ENCODE data around the gene C11orf42.
A peak's percentile ranks its signal among the peaks of the same experiment; 100 is the strongest.
"Not testable (repeated sequence)": the region's sequence is repeated elsewhere in the genome, so short reads cannot be mapped to it uniquely, and the experiment has no call there.

C11orf42 gene

DNA sequence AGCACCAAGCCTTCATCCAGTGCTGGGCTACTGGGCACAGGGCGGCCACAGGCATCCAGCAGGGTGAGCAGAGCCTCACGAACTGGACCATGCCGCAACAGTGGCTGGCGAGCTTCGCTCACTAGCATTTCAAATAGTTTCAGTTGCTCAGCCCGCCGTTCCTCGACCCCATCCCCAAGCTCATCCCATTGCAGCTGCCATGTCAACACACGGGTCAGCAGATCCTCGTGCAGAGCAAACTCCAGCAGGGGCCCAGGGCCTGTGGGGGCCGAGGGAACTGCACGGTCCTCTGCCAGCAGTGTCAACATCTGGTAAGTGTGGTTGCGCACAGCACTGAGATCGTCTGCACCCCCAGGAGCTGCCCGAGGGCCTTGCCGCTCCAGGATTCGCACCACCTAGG, 18.5 kb downstream of the C11orf42 start:
- DNase-seq (ENCODE audit: low read depth), result no peak

DNA sequence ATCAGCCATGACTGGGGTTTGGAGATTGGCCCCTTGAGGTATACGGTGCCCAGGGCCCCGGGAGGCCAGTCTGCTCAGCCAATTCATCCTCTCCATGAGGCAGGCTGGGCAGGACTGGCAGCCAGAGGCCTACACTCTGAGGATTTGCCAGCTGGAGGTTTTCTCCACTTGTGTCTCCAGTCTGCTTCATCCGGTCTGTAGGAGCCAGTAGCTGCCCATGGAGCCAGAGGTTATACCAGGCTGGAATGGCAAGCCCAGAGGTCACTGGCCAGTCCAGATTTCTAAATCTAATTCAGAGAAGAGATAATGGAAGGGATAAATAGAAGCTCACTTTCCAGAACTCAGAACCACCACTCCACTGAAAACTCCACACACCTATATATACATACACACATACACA, 19.1 kb downstream of the C11orf42 start:
- DNase-seq (ENCODE audit: low read depth), result no peak

DNA sequence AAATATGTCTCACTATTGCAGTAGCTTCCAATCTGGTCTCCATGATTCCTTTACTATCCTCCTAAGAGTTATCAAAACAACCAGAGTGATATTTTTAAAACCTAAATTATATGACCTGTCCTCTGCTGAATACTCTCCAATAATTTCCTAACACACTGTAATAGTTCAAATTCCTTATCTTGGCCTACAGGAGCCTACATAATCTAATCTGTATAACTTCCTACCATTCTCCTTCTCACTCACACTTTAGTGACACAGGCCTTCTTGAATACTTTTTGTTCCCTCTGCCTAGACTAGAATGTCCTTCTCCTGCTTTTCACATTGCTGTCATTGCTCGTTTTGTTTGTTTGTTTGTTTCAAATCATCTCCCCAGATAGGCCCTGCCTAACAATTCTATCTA, 19.7 kb downstream of the C11orf42 start:
- DNase-seq (ENCODE audit: low read depth), result no peak

DNA sequence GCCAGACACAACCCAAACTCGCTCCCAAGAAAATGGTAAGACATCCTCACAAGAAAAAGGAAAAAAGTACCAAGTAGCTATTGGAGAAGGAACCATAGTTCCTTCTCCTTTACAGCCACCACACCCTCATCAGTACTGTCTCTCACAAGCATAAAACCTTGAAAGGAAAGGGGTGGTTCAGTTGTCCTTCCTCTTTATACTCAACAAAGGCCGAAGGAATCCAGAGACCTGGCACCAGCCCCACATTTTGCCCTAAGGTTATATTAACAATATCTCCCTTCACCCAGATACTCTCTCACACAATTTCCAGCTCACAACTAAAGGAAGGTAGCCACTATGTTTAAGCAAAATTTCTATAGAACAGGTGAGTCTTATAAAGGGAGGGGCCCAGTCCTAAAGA, 20.5 kb downstream of the C11orf42 start:
- no peak for DNase-seq (ENCODE audit: low read depth)

DNA sequence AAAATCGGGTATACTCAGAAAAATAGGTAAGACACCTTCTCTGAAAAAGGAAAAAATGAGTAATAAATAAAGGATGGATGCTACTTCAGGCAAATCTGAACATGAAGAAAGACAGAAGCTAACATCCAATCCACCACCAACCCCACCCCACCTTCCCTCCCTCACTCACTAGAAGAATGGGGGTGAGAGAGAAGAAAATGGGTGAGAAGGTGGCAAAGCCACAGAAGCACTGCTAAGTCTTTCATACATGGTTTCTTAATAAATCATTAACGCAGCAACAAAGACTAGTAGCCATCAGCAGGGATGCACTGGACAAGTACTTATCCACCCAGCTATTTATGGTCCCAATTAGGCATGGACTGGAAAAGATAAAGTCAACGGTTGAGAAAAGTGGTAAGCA, 23.2 kb downstream of the C11orf42 start:
- no peak for DNase-seq (ENCODE audit: low read depth)

DNA sequence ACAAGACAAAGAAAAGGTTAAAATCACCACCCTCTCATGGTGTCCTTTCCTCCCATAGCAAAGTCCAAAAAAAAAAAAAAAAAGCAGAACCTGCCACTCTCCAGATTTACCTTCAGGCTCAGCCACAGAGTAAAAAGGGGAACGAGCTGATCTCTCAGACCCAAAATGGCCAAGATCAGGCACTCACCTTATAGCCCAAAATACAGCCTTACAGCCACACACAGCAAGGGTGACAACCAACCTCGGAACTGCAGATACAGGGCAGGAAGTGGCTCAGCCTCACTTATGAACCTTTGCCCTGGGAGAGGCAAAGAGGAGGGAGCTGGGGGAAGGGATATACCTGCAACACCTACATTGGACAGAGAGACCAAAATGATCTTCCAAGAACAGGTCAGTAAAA, 24.6 kb downstream of the C11orf42 start:
- DNase-seq (ENCODE audit: low read depth), result no peak

DNA sequence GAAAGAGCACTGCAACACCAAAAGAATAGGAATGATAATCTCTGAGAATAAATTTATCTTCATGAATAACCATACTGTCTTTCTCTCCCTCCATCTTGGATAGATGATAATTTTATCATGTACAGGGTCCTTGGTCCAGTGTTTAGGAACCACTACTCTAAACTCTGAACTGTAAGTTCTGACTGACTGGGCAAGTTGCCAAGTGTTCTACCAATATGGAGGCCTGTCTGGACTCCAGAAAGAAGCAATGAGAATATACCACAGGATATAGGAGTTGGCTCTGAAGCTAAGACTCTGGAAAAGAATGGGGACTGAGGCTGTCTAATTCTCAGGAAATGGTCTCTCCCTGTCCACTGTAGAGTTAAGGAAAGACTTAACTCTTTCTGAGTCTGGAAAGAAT, 27.5 kb downstream of the C11orf42 start:
- DNase-seq (ENCODE audit: low read depth), result no peak

DNA sequence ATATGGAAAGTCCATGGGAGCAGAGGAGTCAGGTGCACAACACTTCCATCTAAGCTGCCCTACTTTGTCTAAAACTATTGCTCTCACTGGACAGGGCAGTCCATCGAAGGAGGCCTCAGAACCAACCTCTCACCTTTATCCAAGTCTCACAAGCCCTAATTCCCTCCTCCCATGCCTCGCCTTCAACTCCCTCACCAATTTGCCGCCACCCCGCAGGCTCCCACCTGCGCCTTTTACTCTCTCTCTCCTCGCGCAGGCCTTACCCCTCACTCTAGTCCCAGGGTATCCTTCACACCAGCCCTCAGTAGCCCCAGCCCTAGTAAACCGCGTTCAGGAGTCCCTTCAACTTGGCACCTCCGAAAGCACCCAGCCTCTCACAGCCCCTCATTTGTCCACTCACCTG, 28.6 kb downstream of the C11orf42 start:
- no peak for DNase-seq (ENCODE audit: low read depth)

DNA sequence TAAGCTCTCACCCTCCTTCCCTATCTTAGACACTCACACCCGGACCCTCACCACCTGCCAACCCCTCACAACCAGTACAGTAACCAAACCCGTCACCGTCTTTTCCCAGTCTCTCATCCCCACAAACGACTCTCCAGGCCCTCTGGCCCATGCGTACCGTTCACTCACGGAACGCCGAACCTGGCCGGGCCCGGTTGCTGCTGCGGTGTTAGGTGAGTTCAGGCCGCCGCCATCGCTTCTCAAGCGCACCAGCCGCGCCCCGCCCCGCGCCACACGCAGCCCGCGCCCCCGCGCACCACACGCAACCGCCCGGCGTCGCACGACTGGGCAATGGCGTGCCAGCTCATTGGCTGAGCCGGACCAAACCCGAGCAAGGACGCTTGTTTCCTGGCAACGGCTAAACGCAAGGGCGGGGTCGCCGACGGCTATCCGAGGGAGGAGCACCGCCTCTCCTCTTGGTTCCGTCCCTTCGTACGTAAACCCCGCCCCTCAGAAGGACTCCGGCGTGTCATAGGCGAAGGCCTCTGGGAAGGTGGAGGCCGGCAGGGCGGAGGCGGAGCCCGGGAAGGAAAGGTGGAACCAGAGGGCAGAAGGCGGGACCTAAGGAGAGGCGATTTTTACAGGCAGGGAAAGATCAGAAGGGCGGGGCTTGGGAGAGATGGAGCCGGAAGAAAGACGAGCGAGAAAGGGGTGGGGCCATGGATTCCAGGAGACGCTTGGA, 29.2 kb downstream of the C11orf42 start, which contains the start of gene FHIP1B:
Gene FHIP1B (minus strand): TSS at position 250 of the 721 bp plus-strand sequence. CDS start 10,120 bp downstream, outside the sequence.
- peak; percentile 99 for DNase-seq (ENCODE audit: low read depth)

DNA sequence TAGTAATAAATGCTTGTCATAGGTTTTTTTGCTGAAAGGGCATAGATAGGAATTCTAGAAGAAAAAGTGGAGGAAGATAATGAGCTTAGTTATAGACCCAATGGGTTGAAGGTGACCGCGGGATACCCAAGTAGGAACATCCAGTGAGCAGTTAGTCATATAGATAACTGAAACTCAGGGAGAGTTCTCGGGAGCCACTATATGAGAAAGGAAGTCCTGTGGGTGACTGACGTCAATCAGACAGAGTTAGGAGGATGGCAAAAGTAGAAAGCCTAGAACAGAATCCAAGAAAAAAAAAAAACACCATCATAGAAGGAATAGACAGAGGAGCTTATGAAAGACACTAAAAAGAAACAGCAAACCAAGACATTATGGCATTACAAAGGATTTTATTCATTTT, 31.9 kb downstream of the C11orf42 start:
- no peak for DNase-seq (ENCODE audit: low read depth)

DNA sequence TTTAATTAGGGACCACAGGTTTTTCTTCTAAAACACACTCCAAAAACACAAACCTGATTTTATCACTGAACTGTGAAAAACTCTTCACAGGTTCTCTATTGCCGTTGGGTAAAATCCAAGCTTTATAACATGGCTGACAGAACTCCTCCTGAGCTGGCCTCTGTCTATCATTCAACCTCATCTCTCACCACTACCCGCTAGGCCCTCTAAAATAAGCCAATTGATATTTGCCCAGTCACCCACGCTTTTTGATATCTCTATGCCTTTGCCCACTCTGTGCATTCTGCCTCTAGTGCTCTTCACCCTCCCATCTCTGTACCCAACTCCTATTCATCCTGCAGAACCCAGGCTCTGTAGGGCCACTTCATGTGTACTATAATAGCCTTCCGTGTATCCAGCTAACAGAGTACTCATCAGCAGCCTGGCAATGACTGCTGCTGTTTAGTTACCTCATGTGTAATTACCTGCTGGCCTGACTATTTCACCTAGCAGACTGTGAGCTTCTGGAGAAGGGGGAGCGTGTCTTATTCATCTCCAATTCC, 32.5 kb downstream of the C11orf42 start:
- DNase-seq (ENCODE audit: low read depth), result no peak

DNA sequence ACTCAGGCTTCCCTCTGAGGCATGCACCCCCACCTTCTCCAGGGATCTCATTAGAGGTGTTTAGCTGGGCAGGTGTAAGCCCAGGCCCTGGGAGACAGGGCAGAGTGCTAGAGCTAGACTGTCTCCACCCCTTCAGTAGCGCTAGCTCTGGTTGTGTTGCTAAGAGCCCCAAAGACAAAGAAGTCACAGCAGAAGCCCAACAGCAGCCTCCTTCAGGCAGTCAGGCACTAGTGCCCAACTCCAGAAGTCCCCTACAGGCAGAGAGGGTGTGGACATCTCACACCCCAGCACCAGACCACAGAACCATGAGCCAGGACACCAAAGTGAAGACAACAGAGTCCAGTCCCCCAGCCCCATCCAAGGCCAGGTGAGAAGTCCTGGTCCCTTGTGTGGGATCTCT, 33.5 kb downstream of the C11orf42 start, which contains the start of gene CNGA4:
Gene CNGA4 (plus strand): TSS at position 188 of the 400 bp plus-strand sequence. CDS start 118 bp downstream, at position 306.
- no peak for DNase-seq (ENCODE audit: low read depth)

DNA sequence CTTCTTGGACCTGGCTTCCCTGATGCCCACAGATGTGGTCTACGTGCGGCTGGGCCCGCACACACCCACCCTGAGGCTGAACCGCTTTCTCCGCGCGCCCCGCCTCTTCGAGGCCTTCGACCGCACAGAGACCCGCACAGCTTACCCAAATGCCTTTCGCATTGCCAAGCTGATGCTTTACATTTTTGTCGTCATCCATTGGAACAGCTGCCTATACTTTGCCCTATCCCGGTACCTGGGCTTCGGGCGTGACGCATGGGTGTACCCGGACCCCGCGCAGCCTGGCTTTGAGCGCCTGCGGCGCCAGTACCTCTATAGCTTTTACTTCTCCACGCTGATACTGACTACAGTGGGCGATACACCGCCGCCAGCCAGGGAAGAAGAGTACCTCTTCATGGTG, 34.8 kb downstream of the C11orf42 start:
- no peak for DNase-seq (ENCODE audit: low read depth)

DNA sequence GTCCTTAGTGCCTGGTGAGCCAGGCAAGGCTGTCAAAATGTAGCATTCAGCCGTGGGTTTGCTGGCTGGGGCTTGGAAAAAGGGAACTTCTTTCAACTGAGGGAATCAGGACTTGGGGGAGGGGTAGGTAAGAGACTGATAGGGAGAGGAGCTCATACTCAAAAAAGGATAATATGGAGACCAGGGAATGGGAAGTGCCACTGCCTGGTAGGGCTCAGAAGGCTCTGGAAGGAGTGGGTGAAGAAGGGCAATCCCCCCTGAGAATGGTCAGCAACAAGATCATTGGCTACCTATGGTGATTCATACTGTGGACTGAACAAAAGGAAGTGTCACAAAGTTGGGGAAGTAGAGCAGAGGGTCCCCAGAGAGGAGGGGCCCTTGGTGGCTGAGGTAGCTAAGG, 35.4 kb downstream of the C11orf42 start:
- no peak for DNase-seq (ENCODE audit: low read depth)

DNA sequence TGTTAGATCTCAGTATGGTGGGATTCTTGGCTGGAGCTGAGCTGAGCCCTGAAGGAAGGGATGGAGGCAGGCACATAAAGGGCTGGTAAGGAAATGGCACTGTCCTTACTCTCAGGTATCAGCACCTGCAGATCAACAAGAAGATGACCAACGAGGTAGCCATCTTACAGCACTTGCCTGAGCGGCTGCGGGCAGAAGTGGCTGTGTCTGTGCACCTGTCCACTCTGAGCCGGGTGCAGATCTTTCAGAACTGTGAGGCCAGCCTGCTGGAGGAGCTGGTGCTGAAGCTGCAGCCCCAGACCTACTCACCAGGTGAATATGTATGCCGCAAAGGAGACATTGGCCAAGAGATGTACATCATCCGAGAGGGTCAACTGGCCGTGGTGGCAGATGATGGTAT, 36.0 kb downstream of the C11orf42 start:
- DNase-seq (ENCODE audit: low read depth), result no peak

DNA sequence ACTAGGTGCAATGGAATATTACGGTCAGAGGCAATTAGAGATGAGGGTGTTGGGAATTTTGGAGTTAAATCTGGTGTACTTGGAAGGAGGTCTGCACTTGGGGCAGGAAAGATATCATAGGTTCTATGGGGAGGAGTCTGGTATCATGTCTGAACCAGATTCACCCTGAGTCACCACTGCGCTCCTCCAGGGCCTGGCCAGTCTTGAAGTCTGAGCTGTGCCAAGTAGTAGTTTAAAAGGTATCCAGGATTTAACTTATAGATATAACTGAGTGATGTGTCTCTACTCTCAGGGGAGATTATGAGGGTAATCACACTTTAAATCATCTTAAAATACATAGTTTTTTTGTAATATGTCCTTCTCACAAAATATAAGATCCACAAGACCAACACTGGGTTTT, 40.2 kb downstream of the C11orf42 start:
- no peak for DNase-seq (ENCODE audit: low read depth)

DNA sequence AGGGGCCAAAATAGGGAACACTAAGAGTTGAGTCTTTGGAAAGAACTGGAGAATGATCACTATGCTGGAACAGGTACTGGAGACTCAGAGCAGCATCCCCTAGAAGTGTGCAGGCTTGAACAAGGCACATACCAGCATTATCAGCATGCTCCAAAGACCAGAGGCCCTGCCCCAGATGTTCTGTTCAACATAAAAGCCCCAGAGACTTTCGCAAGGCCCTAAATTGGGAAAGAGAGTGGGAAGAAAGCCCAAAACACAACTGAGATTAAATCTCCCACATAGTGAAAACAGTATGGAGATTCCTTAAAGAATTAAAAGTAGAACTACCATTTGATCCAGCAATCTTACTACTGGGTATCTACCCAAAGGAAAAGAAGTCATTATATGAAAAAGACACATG, 42.9 kb downstream of the C11orf42 start:
- DNase-seq (ENCODE audit: low read depth), result no peak

DNA sequence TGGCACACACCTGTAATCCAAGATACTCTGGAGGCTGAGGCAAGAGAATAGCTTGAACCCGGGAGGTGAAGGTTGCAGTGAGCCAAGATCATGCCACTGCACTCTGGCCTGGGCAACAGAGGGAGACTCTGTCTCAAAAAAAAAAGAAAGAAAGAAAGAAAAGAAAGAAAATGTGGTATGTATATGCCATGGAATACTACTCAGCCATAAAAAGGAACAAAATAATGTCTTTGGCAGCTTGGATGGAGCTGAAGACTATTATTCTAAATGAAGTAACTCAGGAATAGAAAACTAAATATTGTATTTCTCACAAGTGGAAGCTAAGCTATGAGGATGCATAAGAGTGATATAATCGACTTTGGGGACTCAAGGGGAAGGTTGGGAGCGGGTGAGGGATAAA, 43.5 kb downstream of the C11orf42 start:
- not testable (repeated sequence) for DNase-seq (ENCODE audit: low read depth)

DNA sequence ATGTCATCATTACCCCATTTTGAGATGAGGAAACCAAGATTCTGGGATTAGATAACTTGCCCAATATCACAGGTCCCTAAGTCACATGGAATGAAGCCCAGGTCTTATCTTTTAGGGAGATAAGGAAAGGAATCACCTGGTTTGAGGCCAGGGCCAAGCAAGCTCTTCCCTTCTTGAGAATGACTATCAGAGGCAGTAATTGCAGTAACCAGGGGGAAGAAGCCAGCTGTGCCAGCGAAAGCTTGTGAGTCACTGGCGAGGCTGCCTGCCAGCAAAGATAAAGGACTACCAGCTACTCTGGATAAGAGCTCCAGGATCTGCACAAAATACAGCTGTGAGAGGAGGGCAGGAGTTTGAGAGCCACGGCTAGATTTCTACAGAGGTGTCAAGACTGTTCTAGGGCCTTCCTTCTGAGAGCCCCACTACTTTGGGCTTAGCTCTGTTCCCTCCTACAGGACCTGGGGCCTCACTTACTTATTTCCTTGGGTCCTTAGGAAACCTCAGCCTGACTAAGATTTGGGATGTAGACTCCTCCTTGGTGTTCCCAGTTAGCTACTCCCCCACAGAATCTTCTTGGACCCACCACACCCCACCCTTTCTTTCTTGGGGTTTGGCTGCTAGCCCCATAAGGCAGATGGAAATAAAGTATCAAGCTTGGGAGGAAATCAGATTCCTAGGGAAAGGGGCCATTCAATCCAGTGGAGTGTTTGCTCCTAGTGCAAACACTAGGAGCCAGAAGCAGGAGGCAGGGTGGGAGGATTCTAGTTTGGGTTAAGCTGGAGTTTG, 44.6 kb downstream of the C11orf42 start:
- no peak for DNase-seq (ENCODE audit: low read depth)

DNA sequence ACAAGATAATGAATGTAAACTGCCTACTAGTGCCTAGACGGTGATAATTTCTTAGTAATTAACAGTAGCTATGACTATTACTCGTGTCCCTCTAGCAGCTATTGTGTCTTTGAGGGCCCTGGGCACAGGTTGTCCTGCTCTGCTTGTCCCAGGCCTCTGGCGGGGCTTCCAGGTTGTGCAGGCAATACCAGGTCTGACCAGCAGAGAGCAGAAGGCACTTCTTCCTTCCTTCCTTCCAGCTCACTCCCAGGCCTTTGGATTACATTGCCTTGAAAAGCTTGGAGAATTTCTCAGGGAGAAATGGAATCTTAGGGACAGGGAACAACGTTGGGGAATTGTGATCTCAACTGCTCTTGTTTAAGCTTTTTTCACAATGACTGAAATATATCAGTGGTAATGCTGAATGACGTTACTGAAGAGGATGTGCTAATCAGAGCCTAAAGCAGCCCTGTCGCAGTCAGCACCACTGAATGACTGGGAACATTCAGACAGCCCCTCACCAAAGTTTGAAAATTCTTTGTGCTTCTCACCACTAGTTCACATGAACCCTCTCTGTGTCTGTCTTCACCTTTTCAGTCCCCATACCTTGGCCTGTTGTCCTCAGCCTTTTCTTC, 45.9 kb downstream of the C11orf42 start:
- no peak for DNase-seq (ENCODE audit: low read depth)

DNA sequence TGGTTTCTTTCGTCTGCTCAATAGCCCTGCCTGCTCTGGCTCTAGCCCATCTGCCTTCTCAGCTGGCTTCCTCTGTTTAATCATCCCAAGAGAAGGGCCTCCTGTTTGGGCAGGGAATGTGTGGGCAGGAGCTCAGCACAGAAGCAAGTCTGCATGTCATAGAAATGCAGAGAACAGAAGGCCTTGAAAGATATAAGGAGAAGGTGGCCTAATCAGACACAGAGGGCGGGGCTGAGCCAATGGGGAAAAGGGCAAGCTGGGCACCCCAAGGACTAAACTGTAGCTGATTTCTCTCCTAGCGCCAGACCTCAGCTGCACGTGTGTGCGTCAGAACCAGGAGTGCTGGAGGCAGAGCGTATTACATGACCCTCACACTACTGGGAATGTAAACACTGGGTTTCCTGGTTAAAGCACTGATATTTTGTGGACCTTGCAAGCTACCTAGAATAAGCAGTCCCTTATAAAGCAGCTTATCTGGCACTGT, 46.7 kb downstream of the C11orf42 start:
- DNase-seq (ENCODE audit: low read depth), result no peak

DNA sequence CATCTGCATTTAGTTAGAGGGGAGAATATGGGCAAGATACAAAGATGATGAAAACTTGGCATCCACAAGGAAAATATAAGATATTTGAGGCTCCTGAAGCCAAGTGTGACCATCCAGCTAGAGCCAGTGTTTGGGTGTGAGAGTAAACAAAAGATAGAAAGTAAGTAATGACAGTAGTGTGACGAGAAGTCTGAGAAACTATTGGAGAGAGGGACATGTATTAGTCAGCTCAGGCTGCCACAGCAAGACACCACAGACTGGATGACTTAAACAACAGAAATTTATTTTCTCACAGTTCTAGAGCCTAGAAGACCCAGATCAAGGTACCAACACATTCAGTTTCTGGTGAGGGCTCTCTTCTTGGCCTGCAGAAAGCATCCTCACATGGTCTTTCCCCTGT, 47.8 kb downstream of the C11orf42 start:
- no peak for DNase-seq (ENCODE audit: low read depth)

DNA sequence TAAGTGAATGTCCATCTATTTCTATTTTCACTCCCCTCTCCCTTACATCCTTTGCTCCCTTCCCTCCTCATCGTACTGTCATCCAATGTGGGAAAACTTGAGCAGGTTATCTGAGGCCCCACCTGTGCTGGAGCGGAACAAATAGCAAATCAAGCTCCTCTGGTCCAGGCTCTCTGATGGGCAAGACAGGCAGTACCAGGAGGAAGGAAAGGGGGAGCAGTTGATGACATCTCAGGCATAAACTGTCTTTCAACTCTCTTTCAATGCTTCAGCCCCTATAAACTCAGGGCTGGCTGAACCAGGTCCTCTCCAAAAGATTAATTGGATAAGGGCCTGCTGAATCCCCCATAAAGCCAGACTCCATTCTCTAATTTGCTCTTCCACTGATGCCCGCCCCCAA, 52.8 kb downstream of the C11orf42 start:
- DNase-seq (ENCODE audit: low read depth), result no peak

Data from stimulated activated CD8-positive, alpha-beta memory T cell treated with anti-CD3 and anti-CD28 coated beads, Interleukin-4, amount 100 ng/mL, for 24 hours (primary cell).